Neural cell (in vitro differentiated cells): ENCODE results near the gene GIPC1.

Source experiments
- CTCF ChIP-seq: fragments of 450-650 bp; IDR thresholded peaks from 2 replicates; pipeline ENCODE4 v1.5.1; 2014; ENCODE audit warnings: antibody characterized with exemption, mild to moderate bottlenecking, moderate library complexity; ENCODE audit not compliant: poor library complexity, severe bottlenecking
- EP300 ChIP-seq: fragments of 450-650 bp; conservative IDR thresholded peaks from 2 replicates; pipeline ENCODE4 v1.6.1; 2014; ENCODE audit warnings: antibody characterized with exemption, mild to moderate bottlenecking, moderate library complexity; ENCODE audit not compliant: poor library complexity, severe bottlenecking
- POLR2AphosphoS5 ChIP-seq: IDR thresholded peaks from 2 replicates; pipeline ENCODE4 v1.6.1; 2012
- TAF1 ChIP-seq: IDR thresholded peaks from 2 replicates; pipeline ENCODE4 v1.6.1; 2012; ENCODE audit warnings: low read depth

GRCh38 chr19:14545716-14546082, 49.8 kb upstream of the GIPC1 start:
- no peak for TF ChIP-seq CTCF
- no peak for TF ChIP-seq EP300
- TF ChIP-seq TAF1 = no peak
- TF ChIP-seq POLR2AphosphoS5 = no peak
